Lung (tissue), 12 donors: ENCODE results near the gene LIX1. TPM values are rescaled to one million over a fixed set of nuclear protein-coding genes. Genes with fewer than 3 reads are reported as not detected.

Experiments used
- ATAC-seq: fragments of 200-7000 bp; cut with Tn5 transposase; one replicate; pipeline ENCODE4 v1.9.1; 2020; ENCODE audit warnings: moderate number of reproducible peaks; ENCODE audit not compliant: insufficient read depth, low FRiP score
- DNase-seq, 3 donors: peaks; one replicate each; pipeline ENCODE4 v3.0.0-alpha.2; 2013 to 2017
- H3K27ac ChIP-seq, 2 donors: one replicate each; pipeline ENCODE4 v1.5.1; 2013; ENCODE audit warnings: mild to moderate bottlenecking in 2 of 2, moderate library complexity in 2 of 2, control low read depth in 1 of 2, inconsistent platforms in 1 of 2, low read depth in 1 of 2, low read length in 1 of 2
- H3K27me3 ChIP-seq, 3 donors: one replicate each; pipeline ENCODE4 v1.5.1; 2013; ENCODE audit warnings: low read length in 2 of 3; ENCODE audit not compliant: control insufficient read depth in 3 of 3, insufficient read depth in 3 of 3
- H3K36me3 ChIP-seq, 4 donors: one replicate each; pipeline ENCODE4 v1.5.1; 2013; ENCODE audit warnings: low read length in 4 of 4, mild to moderate bottlenecking in 1 of 4, moderate library complexity in 1 of 4; ENCODE audit not compliant: control insufficient read depth in 4 of 4, insufficient read depth in 4 of 4
- H3K4me1 ChIP-seq, 5 donors: one replicate each; pipeline ENCODE4 v1.5.1; 2013; ENCODE audit warnings: low read length in 5 of 5, mild to moderate bottlenecking in 2 of 5, moderate library complexity in 1 of 5; ENCODE audit not compliant: control insufficient read depth in 5 of 5, insufficient read depth in 5 of 5
- H3K4me3 ChIP-seq: one replicate; pipeline ENCODE4 v1.5.1; 2013; ENCODE audit warnings: mild to moderate bottlenecking, control low read depth, moderate library complexity
- H3K9ac ChIP-seq, 2 donors: one replicate each; pipeline ENCODE4 v1.5.1; 2013; ENCODE audit warnings: low read length in 2 of 2, control low read depth in 1 of 2; ENCODE audit not compliant: insufficient read depth in 1 of 2
- H3K9me3 ChIP-seq, 4 donors: one replicate each; pipeline ENCODE4 v1.5.1; 2013; ENCODE audit warnings: low read length in 3 of 4, mild to moderate bottlenecking in 1 of 4, moderate library complexity in 1 of 4; ENCODE audit not compliant: control insufficient read depth in 4 of 4, insufficient read depth in 3 of 4
- CTCF ChIP-seq: IDR thresholded peaks from 2 replicates; pipeline ENCODE4 v1.5.1; 2012; ENCODE audit warnings: mild to moderate bottlenecking; ENCODE audit errors: control extremely low read depth, extremely low read depth
- WGBS, 2 donors: extraction: QIAGEN DNeasy Blood & Tissue Kit; methylation state at CpG; one replicate each; pipeline ENCODE4 v1.1.7; 2013; 5-methylcytosine and 5-hydroxymethylcytosine counted together
- polyA plus RNA-seq, 2 donors: library from polyadenylated mRNA; stranded (reverse); fragments of 200-250 nt; gene quantifications; one replicate each; pipeline ENCODE4 v1.2.1, GENCODE V29; 2013
- total RNA-seq, 2 donors: library from RNA; depleted of rRNA in 1 of 2; stranded (reverse); fragments of >200 nt in 1 of 2; gene quantifications; one replicate each; pipeline ENCODE4 v1.2.1, GENCODE V29; 2014 to 2021
- donor health status: control.
- donor health status: control.
- donor health status: Bipolar disorder and iron deficiency.
- donor health status: healthy.
- donor health status: DM: yes; HTN: yes; CAD: no.

LIX1 gene
- total and polyA plus RNA-seq, 4 donors: 0.11 TPM; not detected in 3

GRCh38 chr5:97111004-97111403 lies 31.4 kb downstream of the LIX1 start:
- no peaks in the 10 kb centered on the region for H3K27me3 ChIP-seq
- ATAC-seq: no peak
- no peaks in the 10 kb centered on the region for H3K4me1 ChIP-seq
- H3K27ac ChIP-seq: no peak overlapping the region
- 91 to 95% methylated on average over 5 of the region's 5 CpGs for WGBS, 2 donors
- H3K4me3 ChIP-seq: no peak overlapping the region
- DNase-seq: no peak
- H3K9me3 ChIP-seq: no peaks in the 10 kb centered on the region
- no peak overlapping the region for H3K9ac ChIP-seq
- no peak for TF ChIP-seq CTCF
- no peaks in the 10 kb centered on the region for H3K36me3 ChIP-seq

GRCh38 chr5:97107318-97107717 lies 35.1 kb downstream of the LIX1 start:
- no peaks in the 10 kb centered on the region for H3K4me1 ChIP-seq
- no peaks in the 10 kb centered on the region for H3K36me3 ChIP-seq
- no peak for TF ChIP-seq CTCF
- WGBS, 2 donors: 87 to 97% methylated on average over 7 of the region's 7 CpGs
- ATAC-seq (no peak), DNase-seq (no peak)
- H3K4me3 ChIP-seq: no peak overlapping the region
- no peak overlapping the region for H3K9ac ChIP-seq
- no peaks in the 10 kb centered on the region for H3K9me3 ChIP-seq
- H3K27ac ChIP-seq: no peak overlapping the region
- no peaks in the 10 kb centered on the region for H3K27me3 ChIP-seq

- Histone ChIP-seq H3K9me3 (no peaks in the 10 kb centered on the region), H3K27me3 (no peaks in the 10 kb centered on the region), H3K4me1 (peaks cover 0 to 3% (median 0%) of the 10 kb centered on the region in 5 donors), H3K4me3 (no peak overlapping the region), H3K27ac (no peak overlapping the region), H3K36me3 (no peaks in the 10 kb centered on the region), H3K9ac (no peak overlapping the region)
- no peak for ATAC-seq
- no peak for DNase-seq
- TF ChIP-seq CTCF: no peak
- 80 to 92% methylated on average over 2 of the region's 2 CpGs for WGBS, 2 donors
Measured at GRCh38 chr5:97106216-97106581, 36.2 kb downstream of the LIX1 start.

- no peak overlapping the region for H3K4me3 ChIP-seq
- DNase-seq (no peak), ATAC-seq (no peak)
- no peak overlapping the region for H3K27ac ChIP-seq
- H3K4me1 ChIP-seq: peaks cover 0 to 3% (median 0%) of the 10 kb centered on the region in 5 donors
- no peaks in the 10 kb centered on the region for H3K27me3 ChIP-seq
- no peaks in the 10 kb centered on the region for H3K9me3 ChIP-seq
- no peak for TF ChIP-seq CTCF
- H3K9ac ChIP-seq: no peak overlapping the region
- WGBS, 2 donors: 89 to 94% methylated on average over 13 of the region's 13 CpGs
- no peaks in the 10 kb centered on the region for H3K36me3 ChIP-seq
Measured at GRCh38 chr5:97105501-97106215, 36.8 kb downstream of the LIX1 start.
